SK-N-SH treated with all-trans-retinoic acid at 6 μM for 48 hours (cell line): Measurements from ENCODE around the gene SAMD3.

Experiments
- ATAC-seq: fragments of 200-7000 bp; cut with Tn5 transposase; 3 replicates; pipeline ENCODE4 v1.9.1; 2020; ENCODE audit warnings: mild to moderate bottlenecking, moderate library complexity
- ARNTL ChIP-seq: fragments of 450-650 bp; formaldehyde crosslinking; IDR thresholded peaks from 2 replicates; pipeline ENCODE4 v1.5.0; 2020; ENCODE audit warnings: low read depth, mild to moderate bottlenecking, moderate library complexity, borderline replicate concordance
- BACH2 ChIP-seq: fragments of 250-450 bp; sonication (Bioruptor Pico); IDR thresholded peaks from 2 replicates; pipeline ENCODE4 v1.9.0; 2021; ENCODE audit warnings: mild to moderate bottlenecking, borderline replicate concordance
- CREB5 ChIP-seq: fragments of 250-450 bp; sonication (Bioruptor Pico); IDR thresholded peaks from 2 replicates; pipeline ENCODE4 v1.5.1; 2020; ENCODE audit warnings: low read depth, mild to moderate bottlenecking, moderate library complexity
- CSDC2 ChIP-seq: fragments of 250-450 bp; sonication (Bioruptor Pico); IDR thresholded peaks from 2 replicates; pipeline ENCODE4 v1.5.0; 2020; ENCODE audit warnings: mild to moderate bottlenecking, moderate library complexity
- ESRRG ChIP-seq: fragments of 250-450 bp; sonication (Bioruptor Pico); IDR thresholded peaks from 2 replicates; pipeline ENCODE4 v1.6.1; 2021; ENCODE audit warnings: mild to moderate bottlenecking
- GLIS3 ChIP-seq: fragments of 250-450 bp; sonication (Bioruptor Pico); IDR thresholded peaks from 2 replicates; pipeline ENCODE4 v1.5.0; 2020; ENCODE audit warnings: mild to moderate bottlenecking, moderate library complexity
- ISL1 ChIP-seq: fragments of 250-450 bp; sonication (Bioruptor Pico); IDR thresholded peaks from 2 replicates; pipeline ENCODE4 v2.1.2; 2022; ENCODE audit warnings: mild to moderate bottlenecking, moderate library complexity
- OSR1 ChIP-seq: fragments of 250-450 bp; sonication (Bioruptor Pico); IDR thresholded peaks from 2 replicates; pipeline ENCODE4 v1.8.0; 2022; ENCODE audit warnings: moderate library complexity, mild to moderate bottlenecking, inconsistent platforms
- PPARA ChIP-seq: fragments of 250-450 bp; sonication (Bioruptor Pico); IDR thresholded peaks from 2 replicates; pipeline ENCODE4 v1.5.0; 2020; ENCODE audit warnings: mild to moderate bottlenecking, borderline replicate concordance
- RARB ChIP-seq: fragments of 250-450 bp; sonication (Bioruptor Pico); IDR thresholded peaks from 2 replicates; pipeline ENCODE4 v1.8.0; 2021; ENCODE audit warnings: mild to moderate bottlenecking, moderate library complexity
- SNAI2 ChIP-seq: fragments of 250-450 bp; sonication (Bioruptor Pico); IDR thresholded peaks from 2 replicates; pipeline ENCODE4 v1.5.0; 2020; ENCODE audit warnings: mild to moderate bottlenecking, moderate library complexity
- TOX ChIP-seq: fragments of 250-450 bp; sonication (Bioruptor Pico); IDR thresholded peaks from 2 replicates; pipeline ENCODE4 v1.8.0; 2021; ENCODE audit warnings: mild to moderate bottlenecking, moderate library complexity, borderline replicate concordance
- TSHZ2 ChIP-seq: fragments of 250-450 bp; sonication (Bioruptor Pico); IDR thresholded peaks from 2 replicates; pipeline ENCODE4 v1.5.0; 2020; ENCODE audit warnings: mild to moderate bottlenecking, moderate library complexity
- ZFP3 ChIP-seq: fragments of 250-450 bp; sonication (Bioruptor Pico); IDR thresholded peaks from 2 replicates; pipeline ENCODE4 v1.5.0; 2020; ENCODE audit warnings: mild to moderate bottlenecking, moderate library complexity
- ZFP30 ChIP-seq: fragments of 450-650 bp; formaldehyde crosslinking; IDR thresholded peaks from 2 replicates; pipeline ENCODE4 v1.5.0; 2022; ENCODE audit warnings: mild to moderate bottlenecking, moderate library complexity
- ZNF70 ChIP-seq: fragments of 450-650 bp; formaldehyde crosslinking; IDR thresholded peaks from 2 replicates; pipeline ENCODE4 v1.5.0; 2020; ENCODE audit warnings: mild to moderate bottlenecking, moderate library complexity
- ZNF8 ChIP-seq: fragments of 450-650 bp; formaldehyde crosslinking; IDR thresholded peaks from 2 replicates; pipeline ENCODE4 v1.5.0; 2020; ENCODE audit warnings: mild to moderate bottlenecking, moderate library complexity
- TF ChIP-seq, protein P1 (sequence below): fragments of 250-450 bp; sonication (Bioruptor Pico); IDR thresholded peaks from 2 replicates; pipeline ENCODE4 v1.5.1; 2021; ENCODE audit warnings: mild to moderate bottlenecking, moderate library complexity
- TF ChIP-seq, protein P2 (sequence below): fragments of 250-450 bp; sonication (Bioruptor Pico); IDR thresholded peaks from 2 replicates; pipeline ENCODE4 v1.8.0; 2021; ENCODE audit warnings: low read depth, mild to moderate bottlenecking, moderate library complexity, borderline replicate concordance
- TF ChIP-seq, protein P3 (sequence below): fragments of 250-450 bp; sonication (Bioruptor Pico); IDR thresholded peaks from 2 replicates; pipeline ENCODE4 v1.8.0; 2020; ENCODE audit warnings: mild to moderate bottlenecking, moderate library complexity, borderline replicate concordance

The SAMD3 gene

GRCh38 chr6:130136798-130137197, 86.0 kb downstream of the SAMD3 start (continued):
- TF ChIP-seq CSDC2 (CRISPR knock-in tag) (no peak), GLIS3 (CRISPR knock-in tag) (no peak), ZNF70 (CRISPR knock-in tag) (no peak)

GRCh38 chr6:130134582-130134981, 88.2 kb downstream of the SAMD3 start:
- TF ChIP-seq TSHZ2 (CRISPR knock-in tag) (no peak), PPARA (no peak), BACH2 (CRISPR knock-in tag) (no peak)
- peak; percentile 36; the same call in 1 of the 3 replicates for ATAC-seq

- TF ChIP-seq, protein P1, sequence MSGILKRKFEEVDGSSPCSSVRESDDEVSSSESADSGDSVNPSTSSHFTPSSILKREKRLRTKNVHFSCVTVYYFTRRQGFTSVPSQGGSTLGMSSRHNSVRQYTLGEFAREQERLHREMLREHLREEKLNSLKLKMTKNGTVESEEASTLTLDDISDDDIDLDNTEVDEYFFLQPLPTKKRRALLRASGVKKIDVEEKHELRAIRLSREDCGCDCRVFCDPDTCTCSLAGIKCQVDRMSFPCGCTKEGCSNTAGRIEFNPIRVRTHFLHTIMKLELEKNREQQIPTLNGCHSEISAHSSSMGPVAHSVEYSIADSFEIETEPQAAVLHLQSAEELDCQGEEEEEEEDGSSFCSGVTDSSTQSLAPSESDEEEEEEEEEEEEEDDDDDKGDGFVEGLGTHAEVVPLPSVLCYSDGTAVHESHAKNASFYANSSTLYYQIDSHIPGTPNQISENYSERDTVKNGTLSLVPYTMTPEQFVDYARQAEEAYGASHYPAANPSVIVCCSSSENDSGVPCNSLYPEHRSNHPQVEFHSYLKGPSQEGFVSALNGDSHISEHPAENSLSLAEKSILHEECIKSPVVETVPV: no peak
- no peak for TF ChIP-seq ZNF70 (CRISPR knock-in tag)
- no peak for TF ChIP-seq PPARA
- no peak for TF ChIP-seq CSDC2 (CRISPR knock-in tag)
- TF ChIP-seq SNAI2 (CRISPR knock-in tag): no peak
- TF ChIP-seq GLIS3 (CRISPR knock-in tag): no peak
- TF ChIP-seq RARB (CRISPR knock-in tag): no peak
- TF ChIP-seq ZFP3 (CRISPR knock-in tag): no peak
- no peak for TF ChIP-seq ARNTL (CRISPR knock-in tag)
- TF ChIP-seq TSHZ2 (CRISPR knock-in tag): no peak
- TF ChIP-seq, protein P2, sequence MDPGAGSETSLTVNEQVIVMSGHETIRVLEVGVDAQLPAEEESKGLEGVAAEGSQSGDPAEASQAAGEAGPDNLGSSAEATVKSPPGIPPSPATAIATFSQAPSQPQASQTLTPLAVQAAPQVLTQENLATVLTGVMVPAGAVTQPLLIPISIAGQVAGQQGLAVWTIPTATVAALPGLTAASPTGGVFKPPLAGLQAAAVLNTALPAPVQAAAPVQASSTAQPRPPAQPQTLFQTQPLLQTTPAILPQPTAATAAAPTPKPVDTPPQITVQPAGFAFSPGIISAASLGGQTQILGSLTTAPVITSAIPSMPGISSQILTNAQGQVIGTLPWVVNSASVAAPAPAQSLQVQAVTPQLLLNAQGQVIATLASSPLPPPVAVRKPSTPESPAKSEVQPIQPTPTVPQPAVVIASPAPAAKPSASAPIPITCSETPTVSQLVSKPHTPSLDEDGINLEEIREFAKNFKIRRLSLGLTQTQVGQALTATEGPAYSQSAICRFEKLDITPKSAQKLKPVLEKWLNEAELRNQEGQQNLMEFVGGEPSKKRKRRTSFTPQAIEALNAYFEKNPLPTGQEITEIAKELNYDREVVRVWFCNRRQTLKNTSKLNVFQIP: no peak
- no peak for TF ChIP-seq TOX
- no peak for TF ChIP-seq CREB5 (CRISPR knock-in tag)
- no peak for TF ChIP-seq ISL1
- TF ChIP-seq ZNF8 (CRISPR knock-in tag): no peak
- no peak for ATAC-seq
Measured at GRCh38 chr6:130132286-130132701, 90.5 kb downstream of the SAMD3 start.

DNA sequence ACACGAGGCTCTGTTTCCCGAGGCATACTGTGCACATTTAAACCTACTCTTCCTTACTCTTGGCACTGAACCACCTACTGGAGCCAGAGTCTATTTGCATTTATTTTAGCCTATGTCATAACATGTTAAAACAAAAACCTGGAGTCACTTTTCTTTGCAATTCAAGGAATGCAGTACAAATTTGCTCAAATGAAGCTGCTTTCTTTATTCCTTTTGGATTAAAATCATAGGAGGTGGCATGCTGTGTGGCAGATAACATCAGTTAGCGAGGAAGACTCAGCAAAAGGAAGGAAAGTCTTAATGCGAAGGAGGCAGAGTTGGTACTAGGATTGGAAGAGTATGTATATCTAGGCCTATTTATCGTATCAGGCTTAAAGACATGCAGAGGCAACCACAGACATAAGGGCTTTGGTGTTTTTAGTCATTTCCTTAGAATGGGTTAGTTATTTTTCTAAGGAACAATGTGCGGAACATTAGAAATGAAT, 92.9 kb downstream of the SAMD3 start:
- TF ChIP-seq RARB (CRISPR knock-in tag) (no peak), ESRRG (CRISPR knock-in tag) (no peak)
- peak; percentile 66 for ATAC-seq

- ATAC-seq: no peak
- TF ChIP-seq OSR1 (CRISPR knock-in tag): no peak
- TF ChIP-seq GLIS3 (CRISPR knock-in tag): no peak
- TF ChIP-seq RARB (CRISPR knock-in tag): no peak
- TF ChIP-seq, protein P3, sequence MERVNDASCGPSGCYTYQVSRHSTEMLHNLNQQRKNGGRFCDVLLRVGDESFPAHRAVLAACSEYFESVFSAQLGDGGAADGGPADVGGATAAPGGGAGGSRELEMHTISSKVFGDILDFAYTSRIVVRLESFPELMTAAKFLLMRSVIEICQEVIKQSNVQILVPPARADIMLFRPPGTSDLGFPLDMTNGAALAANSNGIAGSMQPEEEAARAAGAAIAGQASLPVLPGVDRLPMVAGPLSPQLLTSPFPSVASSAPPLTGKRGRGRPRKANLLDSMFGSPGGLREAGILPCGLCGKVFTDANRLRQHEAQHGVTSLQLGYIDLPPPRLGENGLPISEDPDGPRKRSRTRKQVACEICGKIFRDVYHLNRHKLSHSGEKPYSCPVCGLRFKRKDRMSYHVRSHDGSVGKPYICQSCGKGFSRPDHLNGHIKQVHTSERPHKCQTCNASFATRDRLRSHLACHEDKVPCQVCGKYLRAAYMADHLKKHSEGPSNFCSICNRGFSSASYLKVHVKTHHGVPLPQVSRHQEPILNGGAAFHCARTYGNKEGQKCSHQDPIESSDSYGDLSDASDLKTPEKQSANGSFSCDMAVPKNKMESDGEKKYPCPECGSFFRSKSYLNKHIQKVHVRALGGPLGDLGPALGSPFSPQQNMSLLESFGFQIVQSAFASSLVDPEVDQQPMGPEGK (CRISPR knock-in tag): no peak
- no peak for TF ChIP-seq ZFP30 (CRISPR knock-in tag)
- no peak for TF ChIP-seq PPARA
- TF ChIP-seq, protein P2: no peak
- TF ChIP-seq ZFP3 (CRISPR knock-in tag): no peak
- TF ChIP-seq BACH2 (CRISPR knock-in tag): no peak
Measured at GRCh38 chr6:130128326-130128725, 94.4 kb downstream of the SAMD3 start.
